IPS-18a (cell line): ENCODE data around the gene CTNND2.

Experiments used
- H3K27ac ChIP-seq: one replicate; pipeline ENCODE4 v1.5.1; 2013; ENCODE audit warnings: low read length
- H3K27me3 ChIP-seq: one replicate; pipeline ENCODE4 v1.6.1; 2013; ENCODE audit warnings: mild to moderate bottlenecking, low read length; ENCODE audit not compliant: control insufficient read depth, insufficient read depth
- H3K36me3 ChIP-seq: one replicate; pipeline ENCODE4 v1.6.1; 2013; ENCODE audit warnings: low read depth, low read length; ENCODE audit not compliant: control insufficient read depth
- H3K4me1 ChIP-seq: one replicate; pipeline ENCODE4 v1.6.1; 2013; ENCODE audit warnings: low read depth, low read length; ENCODE audit not compliant: control insufficient read depth
- H3K4me3 ChIP-seq: one replicate; pipeline ENCODE4 v1.5.1; 2013; ENCODE audit warnings: low read length
- H3K9ac ChIP-seq: one replicate; pipeline ENCODE4 v1.6.1; 2013; ENCODE audit warnings: mild to moderate bottlenecking, low read length, moderate library complexity
- H3K9me3 ChIP-seq: one replicate; pipeline ENCODE4 v1.6.1; 2013; ENCODE audit warnings: low read depth, low read length; ENCODE audit not compliant: control insufficient read depth

CTNND2 gene

DNA sequence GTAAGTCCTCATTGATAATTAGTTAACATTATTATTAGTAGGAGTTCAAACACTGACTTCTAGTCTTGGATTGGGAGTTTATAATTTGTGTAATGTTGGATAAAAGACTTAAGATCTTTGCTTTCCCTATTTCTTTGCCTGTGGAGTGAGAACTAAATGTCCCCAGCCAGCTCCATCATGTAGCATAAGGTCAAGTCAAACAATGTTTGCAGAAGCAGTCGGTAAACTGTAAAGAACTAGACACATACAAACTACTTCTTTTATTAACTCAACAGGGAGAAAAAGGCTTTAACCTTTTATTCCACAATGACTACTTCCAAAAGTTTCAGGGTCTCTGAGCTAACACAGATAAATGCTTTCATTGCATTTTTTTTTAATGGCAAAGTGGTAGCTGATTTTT lies 192.3 kb downstream of the CTNND2 start:
- no peak overlapping the region for H3K27ac ChIP-seq
- H3K9me3 ChIP-seq: no peaks in the 10 kb centered on the region

DNA sequence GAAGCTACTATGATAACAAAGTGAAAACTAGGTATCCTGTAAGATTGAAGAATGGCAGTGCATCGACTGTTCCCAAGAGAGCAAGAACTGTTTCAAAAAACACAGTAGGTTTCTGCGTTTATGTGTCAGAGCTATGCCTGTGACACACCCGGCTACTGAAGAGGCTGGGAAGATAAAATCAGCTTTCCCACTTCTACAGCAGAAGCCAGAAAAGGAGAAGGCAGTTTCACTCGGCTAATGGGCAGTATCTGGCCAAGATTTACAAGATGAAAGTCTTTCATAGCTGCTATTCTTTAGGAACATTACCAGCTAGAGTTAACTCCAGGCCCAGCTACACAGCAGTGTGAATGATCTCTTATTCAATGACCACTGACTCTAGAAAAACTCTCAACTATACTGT lies 195.2 kb downstream of the CTNND2 start:
- Histone ChIP-seq H3K9ac (no peak overlapping the region), H3K27ac (no peak overlapping the region), H3K36me3 (no peaks in the 10 kb centered on the region), H3K4me3 (no peak overlapping the region), H3K27me3 (no peaks in the 10 kb centered on the region), H3K4me1 (no peaks in the 10 kb centered on the region), H3K9me3 (no peaks in the 10 kb centered on the region)

More for the DNA sequence above, 192.3 kb downstream of the CTNND2 start:
- H3K4me3 ChIP-seq: no peak overlapping the region
- H3K27me3 ChIP-seq: no peaks in the 10 kb centered on the region
- H3K9ac ChIP-seq: no peak overlapping the region
- no peaks in the 10 kb centered on the region for H3K4me1 ChIP-seq
- H3K36me3 ChIP-seq: no peaks in the 10 kb centered on the region

DNA sequence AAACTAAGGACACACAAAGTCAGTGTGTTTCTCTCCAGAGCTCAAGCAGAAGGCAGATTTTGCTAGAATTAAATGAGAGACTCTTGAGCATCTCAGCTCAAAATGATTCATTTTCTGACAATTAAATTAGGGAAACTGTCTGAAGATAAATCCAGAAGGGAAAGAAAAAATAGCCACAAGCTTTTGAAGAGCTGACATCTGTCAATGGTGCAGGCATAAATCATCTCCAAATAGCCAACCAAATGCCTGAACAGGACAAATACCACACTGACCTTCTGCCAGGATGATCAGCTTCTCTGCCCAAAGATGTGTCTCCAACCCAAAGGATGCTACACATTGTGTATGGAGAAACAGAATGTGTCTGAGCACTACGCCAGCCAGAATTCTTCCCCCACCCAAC lies 199.3 kb downstream of the CTNND2 start:
- no peaks in the 10 kb centered on the region for H3K4me1 ChIP-seq
- H3K9me3 ChIP-seq: no peaks in the 10 kb centered on the region
- no peak overlapping the region for H3K27ac ChIP-seq
- H3K27me3 ChIP-seq: no peaks in the 10 kb centered on the region
- H3K36me3 ChIP-seq: no peaks in the 10 kb centered on the region
- H3K4me3 ChIP-seq: no peak overlapping the region
- no peak overlapping the region for H3K9ac ChIP-seq

DNA sequence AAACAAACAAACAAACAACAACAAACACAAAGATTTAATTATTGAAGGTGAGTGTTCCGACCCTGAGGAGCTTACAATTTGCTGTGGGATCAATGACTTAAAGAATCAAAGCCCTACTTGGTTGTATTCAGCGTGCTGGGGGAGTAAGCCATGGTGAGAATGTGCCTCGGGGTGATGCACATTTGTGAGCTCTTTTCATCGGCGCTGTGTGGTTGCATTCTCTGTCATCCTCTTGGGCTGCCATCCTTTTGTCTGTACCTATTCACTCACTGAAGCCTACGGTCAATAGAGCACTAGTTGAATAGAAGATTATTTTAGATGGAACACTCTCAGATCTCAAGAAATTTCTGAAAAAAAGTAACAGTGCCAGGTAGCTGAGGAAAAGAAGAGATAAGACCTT lies 203.9 kb downstream of the CTNND2 start:
- Histone ChIP-seq H3K27ac (no peak overlapping the region), H3K27me3 (no peaks in the 10 kb centered on the region), H3K36me3 (no peaks in the 10 kb centered on the region), H3K9me3 (no peaks in the 10 kb centered on the region), H3K9ac (no peak overlapping the region), H3K4me3 (no peak overlapping the region), H3K4me1 (no peaks in the 10 kb centered on the region)

DNA sequence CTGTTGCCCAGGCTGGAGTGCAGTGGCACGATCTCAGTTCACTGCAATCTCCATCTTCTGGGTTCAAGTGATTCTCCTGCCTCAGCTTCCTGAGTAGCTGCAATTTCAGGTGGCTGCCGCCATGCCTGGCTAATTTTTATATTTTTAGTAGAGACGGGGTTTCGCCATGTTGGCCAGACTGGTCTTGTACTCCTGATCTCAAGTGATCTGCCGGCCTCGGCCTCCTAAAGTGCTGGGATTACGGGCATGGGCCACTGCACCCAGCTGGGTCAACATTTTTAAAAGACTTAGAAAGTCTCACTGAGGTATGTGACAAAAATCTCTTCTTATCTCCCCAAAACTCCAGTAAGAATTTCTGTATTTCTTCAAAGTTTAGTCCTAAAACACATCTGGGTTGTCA lies 211.6 kb downstream of the CTNND2 start:
- H3K27me3 ChIP-seq: no peaks in the 10 kb centered on the region
- H3K4me1 ChIP-seq: no peaks in the 10 kb centered on the region
- no peak overlapping the region for H3K27ac ChIP-seq
- no peaks in the 10 kb centered on the region for H3K36me3 ChIP-seq
- no peaks in the 10 kb centered on the region for H3K9me3 ChIP-seq
- H3K9ac ChIP-seq: no peak overlapping the region
- no peak overlapping the region for H3K4me3 ChIP-seq

DNA sequence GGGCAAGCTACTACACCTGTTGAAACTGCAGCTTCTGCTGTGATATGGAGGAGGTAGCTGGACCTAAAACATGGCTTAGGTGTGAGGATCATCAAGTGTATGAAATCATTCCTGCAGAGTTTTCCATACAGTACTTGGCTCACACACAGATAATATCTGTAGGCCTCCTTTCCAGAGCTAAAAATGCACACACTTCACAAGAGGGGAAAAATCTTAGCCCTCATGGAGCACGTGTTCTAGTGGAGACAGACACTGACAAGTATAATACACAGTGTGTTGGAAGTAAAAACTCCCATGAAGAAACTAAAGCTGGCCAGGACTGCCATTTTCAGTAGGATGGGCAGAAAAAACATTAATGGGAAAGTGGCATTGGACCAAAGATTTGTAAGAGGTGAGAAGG lies 216.7 kb downstream of the CTNND2 start:
- H3K36me3 ChIP-seq: no peaks in the 10 kb centered on the region
- no peaks in the 10 kb centered on the region for H3K27me3 ChIP-seq
- H3K4me3 ChIP-seq: no peak overlapping the region
- H3K27ac ChIP-seq: no peak overlapping the region
- H3K9me3 ChIP-seq: no peaks in the 10 kb centered on the region
- no peaks in the 10 kb centered on the region for H3K4me1 ChIP-seq
- H3K9ac ChIP-seq: no peak overlapping the region

DNA sequence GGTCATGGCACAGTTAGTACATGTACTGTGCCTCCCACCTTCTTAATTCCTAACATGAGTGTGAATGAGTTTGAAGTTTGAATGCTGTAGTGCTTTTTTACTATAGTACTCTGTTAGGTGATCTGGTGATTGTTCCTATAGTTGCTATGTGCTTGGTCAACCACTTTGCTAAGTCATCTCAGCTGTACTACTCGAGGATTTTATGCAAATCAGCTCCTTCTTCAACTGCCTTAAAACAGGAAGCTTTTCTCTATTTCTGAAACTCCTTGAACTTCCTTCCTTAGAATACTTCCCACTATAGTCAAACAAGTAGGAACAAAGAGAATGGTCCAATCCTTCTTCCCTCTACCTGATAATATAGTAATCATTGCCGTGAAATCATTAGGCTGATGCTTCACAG lies 219.6 kb downstream of the CTNND2 start:
- Histone ChIP-seq H3K27me3 (no peaks in the 10 kb centered on the region), H3K9me3 (no peaks in the 10 kb centered on the region), H3K9ac (no peak overlapping the region), H3K4me1 (no peaks in the 10 kb centered on the region), H3K27ac (no peak overlapping the region), H3K36me3 (no peaks in the 10 kb centered on the region), H3K4me3 (no peak overlapping the region)

DNA sequence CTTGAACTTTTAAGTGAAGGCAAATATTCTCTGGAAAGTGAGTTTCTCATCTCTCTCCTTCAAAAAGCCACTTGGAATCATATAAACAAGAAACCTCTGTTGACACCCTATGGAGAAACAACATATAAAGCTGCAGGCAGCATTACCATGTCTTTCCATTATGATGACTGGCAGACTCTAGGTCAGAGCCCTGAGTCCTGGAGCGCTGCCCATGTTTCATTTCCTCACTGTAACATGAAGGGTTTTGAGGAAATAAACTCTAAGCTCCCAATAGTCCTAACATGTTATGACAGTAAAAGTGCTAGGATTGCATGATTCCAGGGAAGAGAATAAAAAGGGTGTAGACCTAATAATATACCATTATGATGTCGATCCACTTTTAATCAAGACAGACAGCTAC lies 220.6 kb downstream of the CTNND2 start:
- Histone ChIP-seq H3K4me3 (no peak overlapping the region), H3K27me3 (no peaks in the 10 kb centered on the region), H3K9me3 (no peaks in the 10 kb centered on the region), H3K27ac (no peak overlapping the region), H3K36me3 (no peaks in the 10 kb centered on the region), H3K9ac (no peak overlapping the region), H3K4me1 (no peaks in the 10 kb centered on the region)

DNA sequence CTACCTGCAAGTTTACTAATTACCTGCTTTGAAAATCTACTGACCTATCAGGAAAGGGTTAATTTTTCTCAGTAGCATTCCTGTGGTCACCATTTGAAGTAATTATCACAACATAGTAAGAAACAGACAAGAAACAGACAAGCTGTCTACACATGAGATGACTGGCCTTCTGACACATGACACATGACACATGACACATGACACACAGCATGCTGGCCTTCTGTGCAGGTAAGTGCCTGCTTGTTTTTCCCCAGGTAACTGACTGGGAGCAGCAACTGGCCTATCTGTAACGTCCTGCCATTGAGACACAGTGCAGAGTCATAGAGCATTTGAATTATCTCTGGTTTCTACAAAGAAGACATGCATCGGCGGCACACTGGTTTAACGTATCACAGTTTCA lies 222.4 kb downstream of the CTNND2 start:
- no peaks in the 10 kb centered on the region for H3K4me1 ChIP-seq

DNA sequence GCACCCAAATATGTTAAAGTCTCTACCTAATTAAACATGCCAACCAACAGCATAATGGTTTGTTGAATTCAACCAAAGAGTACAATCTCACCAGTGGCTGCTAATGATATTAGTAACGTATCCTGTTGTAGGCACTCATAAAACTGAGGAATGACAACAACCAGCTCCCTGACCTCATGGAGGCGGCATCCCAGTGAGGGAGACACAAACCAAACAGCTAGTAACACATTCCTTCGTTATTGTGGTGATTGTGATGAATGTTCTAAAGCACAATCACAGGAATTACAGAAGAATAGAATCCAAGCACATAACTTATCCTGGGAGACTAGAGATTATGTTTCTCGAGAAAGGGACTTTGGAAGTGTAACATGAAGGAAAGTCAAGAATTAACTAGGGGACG lies 224.6 kb downstream of the CTNND2 start:
- no peak overlapping the region for H3K9ac ChIP-seq
- no peaks in the 10 kb centered on the region for H3K9me3 ChIP-seq
- no peaks in the 10 kb centered on the region for H3K4me1 ChIP-seq
- H3K27ac ChIP-seq: no peak overlapping the region
- H3K36me3 ChIP-seq: no peaks in the 10 kb centered on the region
- no peaks in the 10 kb centered on the region for H3K27me3 ChIP-seq
- H3K4me3 ChIP-seq: no peak overlapping the region

More for the DNA sequence above, 222.4 kb downstream of the CTNND2 start:
- H3K9ac ChIP-seq: no peak overlapping the region
- H3K36me3 ChIP-seq: no peaks in the 10 kb centered on the region
- H3K27ac ChIP-seq: no peak overlapping the region
- H3K9me3 ChIP-seq: no peaks in the 10 kb centered on the region
- H3K27me3 ChIP-seq: no peaks in the 10 kb centered on the region
- H3K4me3 ChIP-seq: no peak overlapping the region

DNA sequence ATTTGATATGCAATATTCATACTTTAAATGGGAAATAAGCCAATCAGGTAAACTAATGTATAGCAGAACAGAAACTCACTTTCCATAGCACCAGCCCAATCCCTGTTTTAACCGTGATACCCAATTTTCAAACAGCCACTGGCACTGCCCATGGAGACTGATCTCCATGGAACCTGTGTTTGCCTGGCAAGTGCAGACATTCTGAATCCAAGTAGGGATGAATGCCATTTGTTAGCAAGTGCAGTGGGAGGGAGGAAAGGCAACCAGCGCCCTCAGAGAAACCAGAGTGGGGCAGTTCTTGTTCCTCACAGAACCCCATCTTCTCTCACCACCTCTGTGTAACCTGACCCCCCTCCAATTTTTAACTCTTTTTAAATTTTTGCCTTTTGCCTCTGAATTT lies 229.1 kb downstream of the CTNND2 start:
- no peak overlapping the region for H3K4me3 ChIP-seq
- no peak overlapping the region for H3K27ac ChIP-seq
- no peaks in the 10 kb centered on the region for H3K4me1 ChIP-seq
- no peaks in the 10 kb centered on the region for H3K9me3 ChIP-seq
- no peaks in the 10 kb centered on the region for H3K36me3 ChIP-seq
- no peaks in the 10 kb centered on the region for H3K27me3 ChIP-seq
- H3K9ac ChIP-seq: no peak overlapping the region

DNA sequence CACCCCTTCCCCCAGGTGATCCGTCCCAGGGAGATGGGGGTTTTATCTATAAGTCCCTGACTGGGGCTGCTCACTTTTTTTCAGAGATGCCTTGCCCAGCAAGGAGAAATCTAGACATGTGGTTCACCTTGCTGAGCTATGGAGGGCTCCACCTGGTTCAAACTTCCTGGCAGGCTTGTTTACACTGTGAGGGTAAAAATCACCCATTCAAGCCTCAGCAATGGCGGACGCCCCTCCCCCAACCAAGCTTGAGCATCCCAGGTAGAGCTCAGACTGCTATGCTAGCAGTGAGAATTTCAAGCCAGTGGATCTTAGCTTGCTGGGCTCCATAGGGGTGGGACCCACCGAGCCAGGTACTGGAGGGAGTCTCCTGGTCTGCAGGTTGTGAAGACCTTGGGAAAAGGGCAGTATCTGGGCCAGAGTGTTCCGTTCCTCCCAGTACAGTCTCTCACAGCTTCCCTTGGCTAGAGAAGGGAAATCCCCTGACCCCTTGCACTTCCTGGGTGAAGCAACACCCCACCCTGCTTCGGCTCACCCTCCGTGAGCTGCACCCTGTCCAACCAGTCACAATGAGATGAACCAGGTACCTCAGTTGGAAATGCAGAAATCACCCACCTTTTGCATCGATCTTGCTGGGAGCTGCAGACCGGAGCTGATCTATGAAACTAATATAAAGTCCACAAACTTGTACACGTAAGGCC lies 231.7 kb downstream of the CTNND2 start:
- Histone ChIP-seq H3K36me3 (no peaks in the 10 kb centered on the region), H3K27ac (no peak overlapping the region), H3K4me1 (no peaks in the 10 kb centered on the region), H3K9ac (no peak overlapping the region), H3K4me3 (no peak overlapping the region), H3K27me3 (no peaks in the 10 kb centered on the region), H3K9me3 (no peaks in the 10 kb centered on the region)
